Brain microvascular endothelial cell (primary cell): ENCODE measurements around the gene C5orf63.
"Not testable (repeated sequence)": the region's sequence is repeated elsewhere in the genome, so short reads cannot be mapped to it uniquely, and the experiment has no call there.

Source experiments
- DNase-seq: peaks from one replicate; pipeline ENCODE4 v3.0.0-alpha.2; 2020
- H3K27ac ChIP-seq: fragments of 250-450 bp; sonication (Bioruptor Pico); 2 replicates; pipeline ENCODE4 v1.5.1; 2020; ENCODE audit warnings: mild to moderate bottlenecking, moderate library complexity
- H3K27me3 ChIP-seq: fragments of 250-450 bp; sonication (Bioruptor Pico); replicated peaks from 2 replicates; pipeline ENCODE4 v1.5.1; 2020; ENCODE audit warnings: mild to moderate bottlenecking
- H3K36me3 ChIP-seq: fragments of 250-450 bp; sonication (Bioruptor Pico); replicated peaks from 2 replicates; pipeline ENCODE4 v1.5.1; 2020; ENCODE audit warnings: mild to moderate bottlenecking
- H3K4me3 ChIP-seq: 2 replicates; pipeline ENCODE4 v1.5.1; 2011; ENCODE audit warnings: low read depth, mild to moderate bottlenecking, control low read depth, low read length, moderate library complexity
- in situ Hi-C: cut with HindIII; loops from 2 replicates; pipeline ENCODE4 v1.10.0; 2017; ENCODE audit warnings: low sequenced_read_pairs, low pct_ligation_motif_present
- TF ChIP-seq, protein P1 (sequence below): IDR thresholded peaks from 2 replicates; pipeline ENCODE4 v1.5.1; 2011; ENCODE audit warnings: low read depth, mild to moderate bottlenecking, moderate library complexity, low read length, control low read depth, inconsistent platforms; ENCODE audit errors: missing control alignments

C5orf63 gene

DNA sequence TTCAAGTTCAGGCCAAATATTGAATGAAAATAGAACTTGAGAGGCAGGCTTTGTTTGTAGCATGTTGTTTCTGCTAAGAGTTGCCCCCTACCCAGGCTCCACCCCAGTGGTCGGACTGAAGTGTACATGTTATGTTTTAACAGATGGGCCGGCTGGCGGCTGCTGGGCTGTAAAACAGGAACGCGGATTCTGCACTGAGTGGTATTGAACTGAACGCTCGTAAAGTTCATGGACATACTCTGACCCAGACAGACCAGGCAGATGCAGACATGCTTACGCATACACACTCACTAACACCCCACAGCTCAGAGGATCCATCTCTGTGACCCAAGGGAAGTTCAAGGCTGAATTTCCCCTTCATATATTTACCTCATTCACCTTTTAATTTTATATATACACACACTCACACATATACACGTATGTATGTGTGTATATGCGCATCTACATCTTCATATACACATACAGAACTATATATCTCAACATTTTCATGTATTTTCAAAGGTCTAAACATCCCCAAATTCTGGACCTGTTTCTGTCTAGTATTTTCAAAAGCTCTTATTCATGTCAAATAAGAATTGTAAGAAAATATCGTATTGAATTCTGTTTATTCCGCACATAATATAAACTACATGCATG, 44.4 kb downstream of the C5orf63 start:
- no peaks in the 10 kb centered on the region for H3K36me3 ChIP-seq
- DNase-seq, result peak; percentile 56
- TF ChIP-seq, protein P1, sequence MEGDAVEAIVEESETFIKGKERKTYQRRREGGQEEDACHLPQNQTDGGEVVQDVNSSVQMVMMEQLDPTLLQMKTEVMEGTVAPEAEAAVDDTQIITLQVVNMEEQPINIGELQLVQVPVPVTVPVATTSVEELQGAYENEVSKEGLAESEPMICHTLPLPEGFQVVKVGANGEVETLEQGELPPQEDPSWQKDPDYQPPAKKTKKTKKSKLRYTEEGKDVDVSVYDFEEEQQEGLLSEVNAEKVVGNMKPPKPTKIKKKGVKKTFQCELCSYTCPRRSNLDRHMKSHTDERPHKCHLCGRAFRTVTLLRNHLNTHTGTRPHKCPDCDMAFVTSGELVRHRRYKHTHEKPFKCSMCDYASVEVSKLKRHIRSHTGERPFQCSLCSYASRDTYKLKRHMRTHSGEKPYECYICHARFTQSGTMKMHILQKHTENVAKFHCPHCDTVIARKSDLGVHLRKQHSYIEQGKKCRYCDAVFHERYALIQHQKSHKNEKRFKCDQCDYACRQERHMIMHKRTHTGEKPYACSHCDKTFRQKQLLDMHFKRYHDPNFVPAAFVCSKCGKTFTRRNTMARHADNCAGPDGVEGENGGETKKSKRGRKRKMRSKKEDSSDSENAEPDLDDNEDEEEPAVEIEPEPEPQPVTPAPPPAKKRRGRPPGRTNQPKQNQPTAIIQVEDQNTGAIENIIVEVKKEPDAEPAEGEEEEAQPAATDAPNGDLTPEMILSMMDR, result no peak
- H3K27me3 ChIP-seq, result no peaks in the 10 kb centered on the region
- peak overlapping the region; percentile 6 for H3K27ac ChIP-seq
- H3K4me3 ChIP-seq, result peak overlapping the region; percentile 84
- in situ Hi-C loops, result no loop called here

DNA sequence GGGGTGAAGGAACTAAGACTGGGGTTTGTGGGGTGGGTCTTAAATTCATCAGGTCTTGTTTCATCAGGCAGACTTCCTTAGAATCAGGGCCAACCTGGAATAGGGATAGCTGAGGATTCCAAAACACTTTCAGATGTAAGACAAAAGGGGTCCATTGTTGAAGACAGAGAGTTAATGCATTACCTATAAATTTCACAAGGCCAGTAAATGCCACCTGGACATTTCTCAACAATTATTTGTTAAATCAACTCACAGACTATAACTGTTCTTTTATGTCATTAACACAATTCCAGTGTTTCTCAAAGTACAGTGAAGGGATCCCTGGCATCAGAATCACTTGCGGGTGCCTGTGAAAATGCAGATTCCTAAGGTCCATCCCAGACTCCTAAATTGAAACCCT, 45.8 kb downstream of the C5orf63 start:
- in situ Hi-C loops, result no loop called here
- no peak for DNase-seq
- Histone ChIP-seq H3K27ac (no peak overlapping the region), H3K36me3 (no peaks in the 10 kb centered on the region), H3K27me3 (no peaks in the 10 kb centered on the region), H3K4me3 (no peak overlapping the region)
- TF ChIP-seq, protein P1, result no peak

DNA sequence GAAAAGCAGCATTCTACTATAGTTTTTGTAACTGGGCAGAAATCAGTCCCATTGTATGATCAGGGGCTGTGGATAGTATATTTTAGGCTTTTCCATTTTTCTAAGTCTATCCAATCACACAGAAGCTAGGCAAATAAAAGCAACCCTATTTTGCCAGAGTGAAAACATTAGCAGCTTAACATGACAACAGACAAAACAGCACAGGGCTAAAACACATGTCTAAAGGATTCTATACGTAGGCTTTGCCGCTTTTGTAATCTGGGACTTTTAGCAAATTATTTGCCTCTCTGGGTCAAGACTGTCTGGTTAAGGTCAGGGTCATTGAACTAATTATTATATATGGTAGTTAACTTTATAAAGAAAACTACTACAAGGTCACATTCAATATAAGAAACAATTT, 47.1 kb downstream of the C5orf63 start:
- no peaks in the 10 kb centered on the region for H3K36me3 ChIP-seq
- no peak for DNase-seq
- in situ Hi-C loops, result no loop called here
- no peak overlapping the region for H3K27ac ChIP-seq
- H3K4me3 ChIP-seq, result no peak overlapping the region
- H3K27me3 ChIP-seq, result no peaks in the 10 kb centered on the region
- TF ChIP-seq, protein P1, result no peak

DNA sequence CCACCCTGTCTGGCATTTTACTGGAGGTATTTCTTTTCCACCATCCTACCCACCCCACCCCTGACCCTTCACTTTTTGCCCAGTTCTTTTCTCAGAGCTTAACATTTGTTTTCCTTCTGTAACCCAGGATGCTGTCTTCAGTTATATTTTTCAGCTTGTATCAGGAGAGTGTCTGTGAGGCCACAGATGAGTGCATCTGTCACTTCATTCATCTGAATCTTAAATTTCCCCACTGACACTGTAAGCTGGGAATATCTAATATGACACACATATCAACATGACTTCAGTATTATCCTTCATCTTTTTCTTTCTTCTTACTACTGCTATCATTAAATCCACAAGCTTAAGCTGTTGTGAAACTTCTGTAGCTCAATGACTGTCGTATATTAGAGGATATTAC, 47.8 kb downstream of the C5orf63 start:
- TF ChIP-seq, protein P1, result no peak
- DNase-seq, result no peak
- no peaks in the 10 kb centered on the region for H3K36me3 ChIP-seq
- in situ Hi-C loops, result no loop called here
- no peaks in the 10 kb centered on the region for H3K27me3 ChIP-seq
- H3K27ac ChIP-seq, result no peak overlapping the region
- no peak overlapping the region for H3K4me3 ChIP-seq

DNA sequence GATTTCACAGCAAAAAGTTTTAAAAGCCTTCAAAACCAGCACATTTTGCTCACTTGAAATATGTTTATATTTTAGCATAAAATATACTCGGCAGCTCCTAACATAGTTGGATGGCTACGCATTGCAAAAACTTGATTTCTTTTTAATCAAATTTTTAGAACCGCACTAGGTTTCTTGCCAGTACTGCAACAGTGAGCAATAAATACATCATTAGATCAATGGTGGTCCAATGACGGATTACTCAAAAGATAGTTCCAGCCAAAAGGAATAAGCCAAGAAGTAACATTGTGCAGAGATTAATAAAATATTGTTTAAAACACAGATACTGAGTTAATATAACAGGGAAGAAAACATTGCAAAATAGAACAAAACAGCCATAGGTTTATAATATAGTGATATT, 48.5 kb downstream of the C5orf63 start:
- DNase-seq, result no peak
- in situ Hi-C loops, result no loop called here
- TF ChIP-seq, protein P1, result no peak

DNA sequence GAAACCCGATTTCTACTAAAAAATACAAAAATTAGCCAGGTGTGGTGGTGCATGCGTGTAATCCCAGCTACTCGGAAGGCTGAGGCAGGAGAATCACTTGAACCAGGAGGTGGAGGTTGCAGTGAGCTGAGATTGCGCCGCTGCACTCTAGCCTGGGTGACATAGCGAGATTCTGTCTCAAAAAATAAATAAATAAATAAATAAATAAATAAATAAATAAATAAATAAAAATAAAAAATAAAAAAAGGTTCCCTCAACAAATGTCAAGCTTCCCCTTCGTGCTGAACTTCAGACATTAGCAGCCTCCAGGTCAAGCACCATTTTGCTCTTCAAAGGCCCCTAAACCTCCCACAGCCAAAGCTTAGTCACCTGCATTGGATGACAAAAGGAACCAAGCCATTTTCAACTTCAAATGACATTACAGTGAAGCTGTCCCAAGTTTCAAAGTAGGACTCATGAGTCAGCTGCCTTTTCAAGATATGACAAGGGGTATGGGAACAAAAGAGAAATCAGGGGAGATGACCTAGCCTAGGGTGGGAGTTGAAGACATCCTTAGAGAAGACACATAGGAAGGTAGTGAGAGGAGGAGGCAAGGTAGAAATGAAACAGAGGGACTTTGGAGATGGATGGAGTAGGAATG, 49.6 kb downstream of the C5orf63 start:
- in situ Hi-C loops, H3K27me3 ChIP-seq, H3K36me3 ChIP-seq, DNase-seq, H3K27ac ChIP-seq, H3K4me3 ChIP-seq: not testable (repeated sequence)

More for the DNA sequence above, 48.5 kb downstream of the C5orf63 start:
- no peak overlapping the region for H3K4me3 ChIP-seq
- H3K27me3 ChIP-seq, result no peaks in the 10 kb centered on the region
- no peaks in the 10 kb centered on the region for H3K36me3 ChIP-seq
- H3K27ac ChIP-seq, result no peak overlapping the region
